ENCODE measurements around the gene MEF2C. TPM values are rescaled to one million over a fixed set of nuclear protein-coding genes. Genes with fewer than 3 reads are reported as not detected.

Gene MEF2C
- polyA plus RNA-seq, 1 donor = 934 TPM

DNA sequence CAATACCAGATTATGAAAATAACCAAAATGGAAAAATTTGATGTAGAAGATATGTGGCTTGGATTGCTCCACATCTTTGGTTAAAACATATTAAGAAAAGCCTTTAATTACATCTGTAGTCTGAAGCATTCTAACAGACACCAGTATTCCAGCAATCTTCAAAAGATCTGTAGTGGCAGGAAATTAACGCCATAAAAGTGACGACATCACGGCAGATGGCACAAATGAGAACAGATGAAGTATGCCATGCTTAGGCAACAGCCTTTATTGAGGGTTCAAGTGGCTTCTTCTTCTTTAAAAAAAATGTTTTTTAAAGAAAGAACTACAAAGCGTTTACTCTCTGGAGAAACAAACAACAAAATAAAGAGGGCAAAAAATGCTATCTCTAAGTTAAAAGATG is 164.2 kb downstream of the MEF2C start:
- DNase-seq (ENCODE audit: low read depth) = no peak

DNA sequence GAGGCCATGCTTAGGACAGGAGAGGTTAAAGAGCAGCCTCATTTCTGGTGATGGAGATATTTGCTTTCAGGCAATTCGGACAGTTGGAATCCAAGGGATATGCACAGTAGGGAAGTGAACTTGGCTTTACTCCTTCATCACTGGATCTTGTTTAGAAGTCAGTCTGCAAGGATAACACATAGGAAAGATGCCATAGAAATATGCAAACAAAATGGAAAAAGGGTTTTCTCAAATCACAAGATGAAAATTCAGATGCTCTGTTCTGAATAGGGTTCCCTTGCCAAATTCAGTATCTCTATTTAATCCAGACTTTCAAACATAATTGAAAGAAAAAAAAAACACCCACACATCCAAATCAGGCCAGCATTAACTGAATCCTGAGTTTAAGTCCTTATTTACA is 166.9 kb downstream of the MEF2C start:
- no peak for DNase-seq (ENCODE audit: low read depth)

DNA sequence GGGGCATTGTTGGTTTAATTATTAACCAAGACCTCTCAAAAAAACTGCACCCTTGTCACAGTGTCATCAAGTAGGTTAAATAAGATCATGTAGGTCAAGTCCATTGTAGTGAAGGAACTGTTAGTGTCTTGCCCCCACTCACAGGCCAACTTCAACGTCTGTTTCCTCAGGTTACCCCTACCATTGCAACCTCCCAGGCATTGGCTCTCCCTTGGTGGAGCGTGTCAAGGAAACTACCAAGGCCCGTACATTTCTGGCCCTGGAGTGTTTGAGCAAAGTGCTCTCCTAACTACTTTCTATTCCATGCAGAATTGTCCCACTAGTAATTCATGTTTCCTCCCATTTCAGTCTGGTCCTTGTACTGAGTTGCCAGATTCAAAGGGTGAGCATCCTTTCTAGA is 167.5 kb downstream of the MEF2C start:
- DNase-seq (ENCODE audit: low read depth) = no peak

DNA sequence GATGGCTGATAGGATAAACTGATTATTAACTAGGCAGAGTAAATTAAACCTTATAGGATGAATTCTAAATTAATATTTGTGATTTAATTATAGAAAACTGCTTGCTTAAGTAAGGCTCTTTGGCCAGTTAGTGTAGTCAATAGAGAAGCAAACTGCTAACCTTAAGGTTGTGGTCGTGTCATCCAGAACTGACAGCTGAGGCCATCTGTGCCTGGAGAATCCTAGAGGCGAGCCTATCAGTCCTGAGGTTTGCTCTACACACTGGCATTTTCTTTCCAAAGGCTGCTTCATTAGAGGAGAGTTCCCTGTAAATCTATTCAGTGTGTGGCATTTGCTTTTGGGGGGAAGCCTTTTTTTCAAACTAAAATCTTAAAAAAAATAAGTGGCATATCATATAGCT is 169.2 kb downstream of the MEF2C start:
- DNase-seq (ENCODE audit: low read depth) = no peak

DNA sequence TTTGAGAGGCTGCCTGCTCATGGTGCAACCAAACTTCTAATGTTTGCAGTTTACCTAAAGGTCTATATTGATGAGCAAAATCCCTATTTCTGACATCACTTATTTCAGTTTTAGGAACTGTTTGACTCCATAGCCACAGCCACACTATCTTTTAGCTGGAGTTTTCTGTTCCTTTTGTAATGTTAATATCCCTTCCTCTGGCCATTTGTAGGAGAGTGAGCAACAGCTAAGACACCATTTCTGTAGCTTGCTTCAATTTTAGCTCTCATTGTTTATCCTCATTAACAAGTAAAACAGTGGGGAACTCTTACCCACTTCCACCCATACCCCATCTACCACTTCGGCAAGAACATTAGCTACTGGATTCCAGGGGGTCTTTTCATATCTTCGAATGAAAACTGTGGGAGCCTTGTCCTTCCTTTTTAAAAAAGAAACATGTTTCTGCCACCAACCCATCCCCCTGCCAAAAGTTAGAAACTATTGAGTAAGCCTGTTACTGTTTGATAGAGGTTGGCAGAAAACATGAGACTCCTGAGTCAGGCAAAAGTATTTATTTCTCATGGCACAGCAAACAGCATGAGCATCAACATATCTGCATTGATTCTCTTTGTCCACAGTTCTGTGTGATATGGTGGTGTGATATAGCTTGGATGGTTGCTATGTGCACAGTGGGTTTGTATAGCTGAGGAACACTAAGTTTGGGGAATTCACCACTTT is 174.1 kb downstream of the MEF2C start:
- no peak for DNase-seq (ENCODE audit: low read depth)

DNA sequence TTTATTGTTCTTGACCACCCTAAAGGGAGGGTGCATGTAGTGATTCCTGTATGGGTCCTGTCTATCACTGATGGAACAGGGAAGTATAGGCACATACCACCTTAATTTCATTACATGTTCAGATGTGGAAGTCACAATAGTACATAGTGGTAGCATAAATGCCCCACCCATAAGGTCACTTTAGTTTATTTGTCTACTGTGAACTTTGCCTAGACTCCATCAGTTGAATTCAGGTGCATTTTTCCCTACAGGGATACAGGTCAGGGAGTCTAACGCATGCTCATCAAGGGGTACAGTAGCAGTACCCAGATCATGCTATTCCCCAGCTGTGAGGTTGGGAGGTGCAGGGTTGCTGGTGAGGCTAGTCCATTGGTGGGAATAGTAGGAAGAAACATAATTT is 175.0 kb downstream of the MEF2C start:
- DNase-seq (ENCODE audit: low read depth) = no peak

DNA sequence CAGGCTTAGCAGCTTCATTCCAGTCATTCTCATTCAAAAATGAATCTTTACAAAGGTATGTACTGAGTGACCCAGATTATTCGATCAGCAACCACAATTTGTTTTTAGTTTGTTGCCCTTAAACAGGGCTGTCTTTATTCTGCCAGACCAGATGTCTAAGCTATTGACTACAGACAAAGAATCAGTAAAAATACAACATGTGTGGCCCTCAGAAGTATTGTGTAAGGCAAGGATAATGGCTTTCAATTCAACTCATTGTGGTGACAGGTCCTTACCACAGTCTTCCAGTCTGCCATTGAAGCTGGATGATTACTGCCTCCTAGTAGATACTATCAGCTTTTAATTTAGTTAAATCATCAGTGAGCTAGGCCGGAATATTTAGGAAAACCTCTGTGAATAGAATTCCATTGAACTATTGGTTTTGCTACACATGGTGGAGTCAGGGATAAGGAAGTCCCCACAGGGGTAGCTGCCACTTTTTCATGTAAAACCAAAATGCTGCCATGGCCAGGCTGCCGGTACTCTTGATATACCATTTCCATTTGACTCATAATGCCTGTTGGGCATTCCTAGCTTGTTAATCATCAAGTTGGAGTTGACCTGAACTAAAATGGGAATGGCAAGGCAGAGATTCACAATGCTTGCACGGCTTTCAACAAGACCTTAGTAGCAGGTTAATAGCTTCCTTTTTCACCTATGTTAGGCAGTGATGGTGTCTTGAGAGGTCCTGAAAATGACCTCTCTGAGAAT is 175.6 kb downstream of the MEF2C start:
- no peak for DNase-seq (ENCODE audit: low read depth)

DNA sequence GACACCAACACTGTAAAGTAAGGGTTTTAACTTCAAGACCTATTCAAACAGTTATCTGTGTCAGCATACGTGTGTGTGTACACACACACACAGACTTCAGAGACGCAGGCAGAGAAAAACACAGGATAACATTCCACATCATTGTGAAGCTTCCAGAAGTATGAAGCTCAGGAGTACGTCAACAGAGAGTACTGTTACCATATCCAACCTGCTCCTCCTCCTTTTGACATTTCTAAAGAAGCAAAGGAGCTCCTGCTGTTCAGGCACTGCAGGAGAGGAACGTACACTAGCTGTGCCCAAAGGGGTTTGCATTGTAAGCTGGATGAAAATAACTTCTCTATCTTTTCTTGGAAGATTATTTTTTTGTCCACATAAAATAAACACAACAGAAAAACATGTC is 180.7 kb downstream of the MEF2C start:
- no peak for DNase-seq (ENCODE audit: low read depth)

DNA sequence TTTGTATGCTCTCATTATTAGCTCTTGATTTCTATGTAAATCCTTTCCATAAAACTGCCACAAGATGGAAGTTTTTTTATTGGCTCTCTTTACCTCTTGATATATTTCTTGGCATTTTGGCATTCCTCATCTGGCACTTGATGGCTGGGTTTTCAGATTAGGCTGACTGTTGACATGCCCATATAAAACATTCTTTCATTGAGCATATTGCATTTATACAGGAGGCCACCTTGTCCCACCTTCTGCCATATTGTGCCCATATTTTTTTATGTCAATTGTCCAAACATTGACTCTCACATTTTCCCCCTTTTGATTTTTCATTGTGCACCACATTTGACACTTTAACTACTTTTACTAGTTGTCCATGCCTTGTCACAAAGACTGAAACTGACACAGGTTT is 182.9 kb downstream of the MEF2C start:
- no peak for DNase-seq (ENCODE audit: low read depth)

DNA sequence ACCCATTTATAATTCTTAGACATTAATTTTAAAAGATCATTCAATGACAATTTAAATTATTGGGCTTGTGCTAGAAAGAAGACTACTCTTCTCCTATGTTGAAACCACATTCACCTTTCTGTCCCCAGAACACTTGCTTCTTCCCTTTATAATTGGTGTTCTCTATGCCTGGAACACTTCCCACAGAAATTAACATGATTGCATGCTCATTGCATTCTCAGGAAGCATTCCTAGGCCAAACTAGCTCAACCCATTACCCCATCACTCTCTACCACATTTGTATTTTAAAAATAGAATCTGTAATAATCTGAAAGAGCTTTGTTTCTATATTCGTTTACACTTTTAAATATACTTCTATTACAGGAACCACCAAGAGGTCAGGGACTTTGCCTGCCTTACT is 184.7 kb downstream of the MEF2C start:
- no peak for DNase-seq (ENCODE audit: low read depth)

DNA sequence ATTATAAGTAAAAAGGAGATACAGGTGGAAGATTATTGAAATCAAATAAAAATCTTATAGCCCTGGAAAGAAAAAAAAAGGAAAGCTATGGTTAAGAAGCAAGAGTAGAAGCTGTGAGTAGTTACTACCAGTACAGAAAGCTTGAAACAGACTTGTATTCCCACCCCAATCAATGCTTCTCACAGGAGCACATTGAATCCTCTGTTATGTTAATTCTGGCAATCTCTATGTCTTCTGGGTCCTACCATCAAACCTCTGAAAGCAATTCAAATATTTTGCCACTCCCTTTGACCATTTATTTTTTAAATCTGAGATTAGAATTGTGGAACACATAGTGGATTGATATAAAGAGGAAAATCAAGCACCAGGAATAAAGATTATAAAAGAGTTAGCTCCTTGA is 186.5 kb downstream of the MEF2C start:
- DNase-seq (ENCODE audit: low read depth) = no peak

DNA sequence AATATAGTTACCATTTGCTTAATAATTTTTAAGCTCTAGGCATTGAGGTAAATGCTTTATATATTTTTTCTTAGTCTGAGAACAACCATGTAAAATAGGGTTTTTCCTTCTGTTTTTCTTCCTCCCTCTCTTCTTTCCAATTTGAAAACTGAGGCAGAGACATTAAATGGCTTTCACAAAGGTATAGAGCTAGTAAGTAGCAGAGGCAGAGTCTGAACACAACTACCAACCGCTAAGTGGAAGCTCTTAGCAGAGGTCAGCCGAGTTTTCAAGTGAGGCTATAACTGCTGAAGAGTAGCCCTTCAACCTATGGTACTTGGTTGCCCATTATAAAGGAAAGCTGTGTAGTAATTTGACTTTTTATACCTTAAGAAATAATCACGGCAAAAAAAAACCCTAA is 187.1 kb downstream of the MEF2C start:
- DNase-seq (ENCODE audit: low read depth) = no peak

DNA sequence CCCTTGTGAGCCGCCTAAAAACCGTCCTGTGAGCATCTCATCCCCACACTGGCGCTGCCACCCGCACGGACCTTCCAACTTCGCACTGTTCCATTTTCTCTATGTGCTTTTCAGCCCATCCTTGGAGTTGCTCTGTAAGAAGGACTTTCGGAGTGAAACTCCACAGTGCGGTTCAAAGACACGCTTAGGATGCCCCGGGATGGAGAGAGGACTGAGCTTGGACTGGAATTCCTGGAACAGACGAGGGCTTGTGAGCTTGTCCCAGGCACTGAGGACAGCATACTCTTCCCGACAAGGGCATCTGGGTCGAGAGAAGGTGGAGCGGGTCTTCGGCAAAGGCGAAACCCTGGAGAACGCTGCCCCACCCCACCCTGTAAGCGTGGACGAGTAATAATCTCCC is 187.8 kb downstream of the MEF2C start:
- no peak for DNase-seq (ENCODE audit: low read depth)

DNA sequence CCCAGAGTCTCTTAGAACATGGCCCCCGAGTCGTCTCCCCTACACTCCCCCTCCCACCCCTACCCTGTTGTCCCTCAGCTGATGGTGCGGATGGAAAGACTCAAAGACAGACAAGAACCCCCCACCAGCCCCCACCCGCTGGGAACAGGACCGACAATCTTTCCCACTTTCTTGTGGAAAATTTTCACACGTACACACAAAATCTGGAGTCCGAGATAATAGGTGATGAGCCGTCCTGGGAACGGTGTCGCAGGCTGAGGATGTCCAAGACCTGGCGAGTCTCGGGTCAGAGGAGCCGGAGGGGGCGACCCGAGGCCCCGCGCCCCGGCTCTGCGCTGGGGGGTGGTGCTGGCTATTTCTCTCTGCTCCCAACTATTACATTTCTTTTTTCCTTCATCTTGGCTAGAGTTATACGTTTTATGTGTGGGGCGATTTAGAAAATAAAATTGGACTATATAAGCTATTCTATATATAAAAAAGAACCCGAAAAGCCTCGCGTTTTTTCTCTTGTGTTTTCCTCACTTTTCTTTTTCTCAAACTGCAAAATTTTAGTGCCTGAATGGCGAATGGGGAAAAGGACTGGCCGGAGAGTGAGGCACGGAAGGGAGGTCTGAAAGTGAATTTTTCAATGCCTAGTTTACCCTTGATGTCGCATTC is 188.8 kb downstream of the MEF2C start:
- DNase-seq (ENCODE audit: low read depth) = no peak

DNA sequence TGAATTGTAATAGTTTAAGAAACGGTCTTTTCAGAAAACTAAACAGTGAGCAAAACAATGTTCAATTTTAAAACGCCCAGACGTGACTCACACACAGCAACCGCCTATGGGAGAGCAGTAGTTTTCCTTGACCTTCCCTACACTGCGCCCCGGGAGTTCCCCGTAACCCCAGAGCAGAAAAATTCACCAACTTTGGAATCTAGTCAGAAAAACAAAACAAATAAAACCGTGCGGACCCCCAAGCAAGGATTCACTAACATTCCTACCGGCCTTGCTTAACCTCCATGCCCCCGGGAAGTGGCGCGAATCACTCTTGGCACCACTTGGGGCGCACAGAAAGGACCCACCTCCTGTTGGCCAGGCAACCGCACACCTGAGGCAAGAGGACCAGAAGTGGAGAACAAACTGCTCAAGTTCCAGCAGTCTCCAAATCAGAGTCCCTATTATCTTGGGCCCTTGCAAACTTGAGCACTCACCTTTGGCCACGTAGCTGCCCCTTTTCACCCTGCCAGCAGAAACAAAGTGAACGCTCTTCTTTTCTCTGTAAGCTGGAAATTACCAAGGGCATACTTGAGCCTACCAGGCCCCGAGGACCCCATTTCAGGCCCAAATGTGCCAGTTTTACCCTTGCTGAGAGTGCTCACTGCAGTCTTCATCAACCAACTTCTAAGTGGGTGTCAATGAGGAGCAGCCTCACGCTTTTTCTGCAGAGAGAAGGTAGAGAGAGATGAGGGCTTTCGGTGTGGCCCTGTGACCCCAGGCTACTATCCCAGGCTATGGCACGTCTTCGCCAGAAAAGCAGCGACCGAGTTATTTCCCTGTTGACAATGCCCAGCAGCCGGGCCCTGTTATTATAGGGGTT is 189.7 kb downstream of the MEF2C start:
- no peak for DNase-seq (ENCODE audit: low read depth)

DNA sequence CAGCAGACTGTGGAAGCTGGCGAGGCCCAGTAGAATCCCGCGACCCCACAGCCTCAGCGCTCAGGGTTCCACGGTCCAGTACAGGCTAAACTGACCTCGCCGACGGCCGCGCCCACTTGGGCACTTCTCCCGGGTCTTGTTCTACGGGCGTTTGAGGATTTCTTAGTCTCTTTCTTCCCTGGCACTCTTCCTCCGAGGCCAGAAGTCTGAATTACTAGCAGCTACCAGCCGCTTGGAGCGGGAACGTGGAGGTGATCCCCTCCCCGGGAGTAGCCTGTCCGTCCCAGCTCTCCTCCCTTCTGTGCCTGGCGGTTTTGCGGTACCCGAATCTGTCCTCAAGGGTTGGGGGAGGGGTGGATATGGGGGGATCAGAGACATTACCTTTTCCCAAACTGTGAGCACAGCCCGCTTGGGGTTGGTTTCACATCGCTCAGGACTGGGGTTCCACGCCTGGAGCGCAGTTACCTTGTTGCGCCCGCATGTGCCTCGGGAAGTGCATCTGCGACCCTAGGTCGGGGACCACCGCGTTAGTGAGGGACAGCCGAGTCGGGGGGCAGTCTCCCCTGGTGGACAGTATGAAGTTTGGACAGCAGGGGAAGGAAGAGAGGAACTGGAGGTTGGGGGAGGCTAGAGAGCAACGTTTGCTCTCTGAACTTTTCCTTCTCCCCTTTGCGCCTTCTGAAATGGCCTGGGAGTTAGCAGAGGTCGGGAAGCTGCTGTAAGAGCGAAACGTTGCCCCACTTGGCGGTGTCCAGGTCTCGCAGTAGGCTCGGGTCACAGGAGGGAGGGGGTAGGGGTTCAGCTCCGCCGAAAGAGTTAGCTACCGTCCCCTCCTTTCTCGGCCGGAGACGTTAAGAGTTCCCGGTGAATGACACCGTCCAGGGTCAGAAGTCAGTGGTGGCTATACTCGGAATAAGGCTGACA is 190.8 kb downstream of the MEF2C start:
- DNase-seq (ENCODE audit: low read depth) = no peak

DNA sequence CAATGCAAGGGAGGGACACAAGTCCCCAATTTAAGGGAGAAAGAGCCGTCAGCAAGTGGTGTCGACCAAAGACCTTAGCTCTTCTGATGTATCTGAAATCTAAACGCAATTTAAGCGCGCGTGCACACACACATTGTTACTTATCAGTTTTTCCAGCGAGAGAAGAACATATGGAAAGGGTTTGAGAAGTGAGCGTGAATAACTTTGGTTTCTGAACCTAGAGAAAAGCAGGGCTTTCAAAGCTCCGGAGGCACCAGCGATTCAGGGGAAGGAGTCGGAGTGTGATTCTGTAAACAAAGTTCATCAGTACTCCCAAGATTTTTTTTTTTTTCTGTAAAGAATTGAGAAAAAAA is 191.8 kb downstream of the MEF2C start:
- DNase-seq (ENCODE audit: low read depth) = no peak

DNA sequence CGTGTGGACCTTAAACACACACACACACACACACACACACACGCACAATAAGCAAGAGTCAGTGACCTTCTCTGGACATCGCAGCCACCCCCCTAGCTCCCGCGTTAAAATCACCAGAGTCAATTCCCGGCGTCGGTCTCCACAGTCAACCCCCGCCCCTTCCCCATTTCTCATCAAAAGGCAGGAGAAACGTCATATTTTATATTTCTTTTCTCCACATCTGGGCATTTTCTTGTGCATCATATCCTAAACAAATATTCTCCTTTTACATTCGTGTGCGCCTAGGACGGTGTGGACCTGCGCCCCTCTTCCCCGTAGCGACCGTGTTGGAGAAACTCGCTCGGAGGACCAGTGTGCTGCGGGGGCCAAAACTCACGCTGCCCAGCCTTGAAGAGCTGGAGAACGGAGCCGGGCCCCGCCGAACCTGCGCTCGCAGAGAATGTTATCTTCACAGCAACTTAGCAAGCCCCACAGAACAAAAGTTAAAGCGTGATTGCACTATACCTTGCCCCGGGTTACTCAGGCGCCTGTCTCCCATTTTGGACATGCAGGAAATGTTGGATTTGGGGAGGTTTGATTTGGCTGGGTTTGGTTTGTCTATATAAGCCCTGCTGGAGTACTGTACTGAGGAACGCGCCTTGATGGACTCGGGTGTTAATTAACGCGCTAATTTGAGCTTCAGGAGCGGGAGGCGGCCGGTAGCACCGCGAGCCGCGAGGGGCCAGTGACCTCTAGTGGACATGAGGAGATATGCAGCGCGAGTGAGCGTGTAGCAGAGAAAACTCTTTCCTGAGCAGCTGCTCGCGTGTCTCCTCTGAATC is 192.4 kb downstream of the MEF2C start:
- peak; percentile 25 for DNase-seq (ENCODE audit: low read depth)

DNA sequence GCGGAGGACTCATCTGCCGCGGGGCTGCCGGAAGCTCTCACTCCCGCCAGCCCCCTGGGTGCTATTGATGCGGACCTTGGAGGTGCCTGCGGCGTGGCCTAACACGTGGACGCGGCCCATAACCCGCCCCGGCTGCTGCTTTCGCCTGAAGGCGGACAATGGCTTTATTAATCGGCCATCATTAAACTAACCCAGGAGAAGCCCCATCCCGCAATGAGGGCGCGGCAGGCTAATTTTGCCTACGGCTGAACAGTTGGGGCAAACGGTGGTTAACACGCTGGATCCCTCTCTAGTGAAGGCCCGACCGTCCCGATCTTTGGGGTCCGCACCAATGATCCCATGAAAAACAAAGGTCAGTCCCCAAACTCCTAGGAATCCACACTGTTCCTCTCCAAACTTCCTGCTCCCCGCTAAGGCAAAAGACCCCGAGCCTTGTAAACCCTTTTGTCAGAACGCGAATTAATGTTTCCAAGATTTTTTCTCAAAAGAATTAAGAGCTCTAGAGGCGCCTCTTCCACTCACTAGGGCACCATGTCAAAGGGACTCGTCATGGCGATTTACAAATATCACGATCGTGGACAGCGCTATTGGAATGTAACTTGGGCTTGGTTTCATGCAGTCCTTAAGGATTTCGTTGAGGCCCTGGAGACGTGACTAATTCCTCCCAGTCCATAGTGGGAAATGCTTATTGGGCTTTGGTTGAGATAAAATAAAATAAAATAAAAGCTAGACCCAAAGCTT is 193.1 kb downstream of the MEF2C start:
- DNase-seq (ENCODE audit: low read depth) = no peak

Measured in forelimb muscle (tissue), 1 donor.